GM23338 (cell line): ENCODE results near the gene HS6ST1. TPM values are rescaled to one million over a fixed set of nuclear protein-coding genes. Genes with fewer than 3 reads are reported as not detected.

Source experiments
- ATAC-seq: fragments of 200-7000 bp; cut with Tn5 transposase; 3 replicates; pipeline ENCODE4 v1.9.1; 2020
- DNase-seq: peaks from one replicate; pipeline ENCODE4 v3.0.0-alpha.2; 2015; ENCODE audit warnings: low spot score
- H2AFZ ChIP-seq: fragments of 200-600 bp; sonication (generic); 2 replicates; pipeline ENCODE4 v1.8.0; 2016; ENCODE audit warnings: antibody characterized with exemption, mild to moderate bottlenecking, moderate library complexity
- H3F3A ChIP-seq: fragments of 200-600 bp; sonication (generic); replicated peaks from 2 replicates; pipeline ENCODE4 v1.8.0; 2017; ENCODE audit warnings: antibody characterized with exemption, mixed run types, low read depth
- H3K27ac ChIP-seq: fragments of 200-600 bp; sonication (generic); 2 replicates; pipeline ENCODE4 v1.6.1; 2016; ENCODE audit warnings: low read depth
- H3K27me3 ChIP-seq: fragments of 200-600 bp; sonication (generic); 2 replicates; pipeline ENCODE4 v1.8.0; 2016; ENCODE audit warnings: mild to moderate bottlenecking, mixed run types, moderate library complexity; ENCODE audit not compliant: insufficient read depth
- H3K36me3 ChIP-seq: fragments of 200-600 bp; sonication (generic); 2 replicates; pipeline ENCODE4 v1.8.0; 2016; ENCODE audit warnings: mild to moderate bottlenecking; ENCODE audit not compliant: insufficient read depth
- H3K4me1 ChIP-seq: fragments of 200-600 bp; sonication (generic); 2 replicates; pipeline ENCODE4 v1.8.0; 2016; ENCODE audit warnings: mild to moderate bottlenecking, moderate library complexity; ENCODE audit not compliant: insufficient read depth
- H3K4me2 ChIP-seq: fragments of 200-600 bp; sonication (generic); 2 replicates; pipeline ENCODE4 v1.7.1; 2017; ENCODE audit warnings: mixed run types
- H3K4me3 ChIP-seq: fragments of 200-600 bp; sonication (generic); 2 replicates; pipeline ENCODE4 v1.6.1; 2016; ENCODE audit warnings: mixed run types
- H3K79me2 ChIP-seq: fragments of 200-600 bp; sonication (generic); replicated peaks from 2 replicates; pipeline ENCODE4 v1.8.0; 2017; ENCODE audit warnings: mild to moderate bottlenecking; ENCODE audit not compliant: insufficient read depth
- H3K9me2 ChIP-seq: fragments of 200-600 bp; sonication (generic); 2 replicates; pipeline ENCODE4 v1.8.0; 2017; ENCODE audit not compliant: insufficient read depth
- H4K20me1 ChIP-seq: fragments of 200-600 bp; sonication (generic); replicated peaks from 2 replicates; pipeline ENCODE4 v1.8.0; 2017; ENCODE audit warnings: mild to moderate bottlenecking; ENCODE audit not compliant: insufficient read depth
- H3K27ac Mint-ChIP-seq: 2 replicates; pipeline ENCODE4 v1.8.0; 2020; ENCODE audit warnings: inconsistent platforms, mild to moderate bottlenecking, moderate library complexity, mixed read lengths
- H3K27me3 Mint-ChIP-seq: 3 replicates; pipeline ENCODE4 v1.8.0; 2022; ENCODE audit warnings: low read depth, mild to moderate bottlenecking, moderate library complexity, mixed read lengths, inconsistent platforms; ENCODE audit not compliant: insufficient read depth, poor library complexity
- H3K36me3 Mint-ChIP-seq: 3 replicates; pipeline ENCODE4 v1.8.0; 2021; ENCODE audit warnings: low read depth, mild to moderate bottlenecking, inconsistent platforms, moderate library complexity, mixed read lengths
- H3K4me1 Mint-ChIP-seq: 3 replicates; pipeline ENCODE4 v1.8.0; 2020; ENCODE audit warnings: mild to moderate bottlenecking, inconsistent platforms, mixed read lengths
- H3K4me3 Mint-ChIP-seq: 3 replicates; pipeline ENCODE4 v1.8.0; 2021; ENCODE audit warnings: moderate library complexity, mild to moderate bottlenecking, inconsistent platforms, mixed read lengths
- H3K9me3 Mint-ChIP-seq: 3 replicates; pipeline ENCODE4 v1.8.0; 2020; ENCODE audit warnings: moderate library complexity, mild to moderate bottlenecking, inconsistent platforms, mixed read lengths
- CREB1 ChIP-seq: fragments of 250-450 bp; sonication (Bioruptor Pico); IDR thresholded peaks from 2 replicates; pipeline ENCODE4 v1.5.0; 2020; ENCODE audit warnings: low read depth, mild to moderate bottlenecking, moderate library complexity
- CTCF ChIP-seq, 2 experiments: fragments of 200-600 bp in 1 of 2; sonication (generic) in 1 of 2; conservative IDR thresholded peaks; 2 replicates each; pipeline versions ENCODE4 v1.5.1 to v1.6.1; 2016 to 2017; ENCODE audit warnings: antibody characterized with exemption in 2 of 2, low read depth in 2 of 2, mild to moderate bottlenecking in 2 of 2, moderate library complexity in 1 of 2
- EZH2 ChIP-seq: fragments of 200-600 bp; sonication (generic); IDR thresholded peaks from one replicate; pipeline ENCODE4 v1.8.0; 2017; ENCODE audit warnings: antibody characterized with exemption, mild to moderate bottlenecking, low read depth; ENCODE audit not compliant: unreplicated experiment
- EZH2phosphoT487 ChIP-seq: fragments of 200-600 bp; sonication (generic); IDR thresholded peaks from one replicate; pipeline ENCODE4 v1.8.1; 2018; ENCODE audit warnings: antibody characterized with exemption; ENCODE audit not compliant: unreplicated experiment
- JUNB ChIP-seq: IDR thresholded peaks from one replicate; pipeline ENCODE4 v1.6.1; 2016; ENCODE audit warnings: antibody characterized with exemption; ENCODE audit not compliant: unreplicated experiment
- NANOG ChIP-seq: IDR thresholded peaks from 2 replicates; pipeline ENCODE4 v1.6.1; 2016; ENCODE audit warnings: antibody characterized with exemption, borderline replicate concordance
- POLR2AphosphoS5 ChIP-seq: IDR thresholded peaks from 2 replicates; pipeline ENCODE4 v1.6.1; 2016; ENCODE audit warnings: antibody characterized with exemption, low read depth
- REST ChIP-seq: IDR thresholded peaks from one replicate; pipeline ENCODE4 v1.6.1; 2018; ENCODE audit warnings: antibody characterized with exemption; ENCODE audit not compliant: unreplicated experiment
- STAT1 ChIP-seq: IDR thresholded peaks from one replicate; pipeline ENCODE4 v1.6.1; 2016; ENCODE audit warnings: antibody characterized with exemption; ENCODE audit not compliant: unreplicated experiment
- ZNF114 ChIP-seq: fragments of 250-450 bp; sonication (Bioruptor Pico); IDR thresholded peaks from 2 replicates; pipeline ENCODE4 v1.5.0; 2020; ENCODE audit warnings: mild to moderate bottlenecking, moderate library complexity
- ZNF331 ChIP-seq: fragments of 250-450 bp; sonication (Bioruptor Pico); IDR thresholded peaks from 2 replicates; pipeline ENCODE4 v1.5.0; 2020; ENCODE audit warnings: low read depth, mild to moderate bottlenecking, moderate library complexity
- polyA plus RNA-seq: library from polyadenylated mRNA; unstranded; fragments of >200 nt; fragmentation: Nextera tagmentation; extraction: Ambion mirVana; gene quantifications from 2 replicates; pipeline ENCODE4 v1.2.1, GENCODE V29; 2016
- total RNA-seq: library from RNA; depleted of rRNA; stranded (reverse); fragments of >200 nt; shearing (Covaris generic); gene quantifications from 2 replicates; pipeline ENCODE4 v1.2.3, GENCODE V29; 2014
- TF ChIP-seq, protein P1 (sequence below): IDR thresholded peaks from 2 replicates; pipeline ENCODE4 v1.6.1; 2016; ENCODE audit warnings: antibody characterized with exemption
- TF ChIP-seq, protein P2 (sequence below): fragments of 250-450 bp; sonication (Bioruptor Pico); IDR thresholded peaks from 2 replicates; pipeline ENCODE4 v1.5.0; 2020; ENCODE audit warnings: mild to moderate bottlenecking, moderate library complexity

HS6ST1 gene
- total and polyA plus RNA-seq, 2 experiments from 2014 or later, result 21.1 to 106 TPM

DNA sequence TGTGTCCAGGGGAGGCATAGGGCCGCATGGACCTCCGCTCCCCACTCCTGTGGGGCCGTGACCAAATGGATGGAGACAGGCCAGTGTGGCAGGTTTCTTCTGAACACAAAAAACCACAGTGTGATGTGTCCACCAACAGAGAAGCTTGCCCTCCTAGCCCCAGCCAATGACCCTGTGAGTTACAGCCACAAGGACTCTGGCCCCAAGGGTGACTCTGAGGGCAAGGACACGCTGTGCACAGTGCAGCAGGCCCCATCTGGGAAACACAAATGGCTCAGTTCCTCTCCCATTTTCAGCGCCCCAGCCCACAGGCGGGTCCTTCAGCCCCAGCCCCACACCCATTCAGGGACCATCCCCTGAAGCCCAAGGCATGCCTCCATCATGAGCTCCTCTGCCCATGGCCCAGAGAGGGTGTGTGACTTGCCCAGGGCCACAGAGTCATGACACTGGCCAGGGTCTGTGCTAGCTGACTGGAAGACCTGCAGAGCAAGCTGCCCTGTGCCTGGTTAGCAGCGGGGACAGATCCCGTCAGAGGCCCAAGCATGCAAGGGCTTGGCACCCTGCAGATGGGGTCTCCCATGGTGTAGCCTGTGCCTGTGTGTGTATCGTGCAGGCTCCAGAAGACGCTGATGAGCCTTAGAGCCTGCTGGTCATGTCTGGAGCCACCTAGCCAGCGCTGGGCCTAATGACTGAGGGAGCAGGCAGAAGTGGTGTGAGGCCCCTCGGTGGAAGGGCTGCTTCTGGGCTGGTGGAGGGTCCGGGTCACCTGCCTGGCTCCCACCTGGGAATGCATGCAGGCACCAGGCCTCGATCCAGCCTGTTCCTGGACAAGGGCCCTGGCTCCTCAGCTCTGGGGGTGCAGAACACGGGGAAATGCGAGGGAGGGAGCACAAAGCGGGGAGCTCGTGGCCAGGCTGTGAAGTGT is 47.7 kb downstream of the HS6ST1 start:
- Mint-ChIP-seq H3K4me3 (no peak overlapping the region), H3K4me1 (no peaks in the 10 kb centered on the region; the same call in 2 of the 3 replicates), H3K9me3 (no peaks in the 10 kb centered on the region), H3K27me3 (peaks cover 10% of the 10 kb centered on the region), H3K36me3 (peaks cover 25% of the 10 kb centered on the region), H3K27ac (no peak overlapping the region)
- Histone ChIP-seq H3K4me3 (no peak overlapping the region), H3K27ac (no peak overlapping the region), H3F3A (no peaks in the 10 kb centered on the region), H2AFZ (no peak overlapping the region), H3K27me3 (no peaks in the 10 kb centered on the region), H3K79me2 (peaks cover 31% of the 10 kb centered on the region), H3K9me2 (no peaks in the 10 kb centered on the region), H3K4me2 (no peak overlapping the region), H3K36me3 (no peaks in the 10 kb centered on the region), H4K20me1 (peaks cover 17% of the 10 kb centered on the region), H3K4me1 (no peaks in the 10 kb centered on the region)
- ATAC-seq, result no peak
- TF ChIP-seq POLR2AphosphoS5, result no peak
- TF ChIP-seq JUNB, result no peak
- TF ChIP-seq ZNF331 (CRISPR knock-in tag), result no peak
- TF ChIP-seq EZH2, result no peak
- no peak for TF ChIP-seq CTCF (conservative IDR thresholded peaks at IDR 0.05; ENCODE audit: low read depth in 2 of 2)
- TF ChIP-seq, protein P1, sequence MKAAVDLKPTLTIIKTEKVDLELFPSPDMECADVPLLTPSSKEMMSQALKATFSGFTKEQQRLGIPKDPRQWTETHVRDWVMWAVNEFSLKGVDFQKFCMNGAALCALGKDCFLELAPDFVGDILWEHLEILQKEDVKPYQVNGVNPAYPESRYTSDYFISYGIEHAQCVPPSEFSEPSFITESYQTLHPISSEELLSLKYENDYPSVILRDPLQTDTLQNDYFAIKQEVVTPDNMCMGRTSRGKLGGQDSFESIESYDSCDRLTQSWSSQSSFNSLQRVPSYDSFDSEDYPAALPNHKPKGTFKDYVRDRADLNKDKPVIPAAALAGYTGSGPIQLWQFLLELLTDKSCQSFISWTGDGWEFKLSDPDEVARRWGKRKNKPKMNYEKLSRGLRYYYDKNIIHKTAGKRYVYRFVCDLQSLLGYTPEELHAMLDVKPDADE, result no peak
- no peak for TF ChIP-seq EZH2phosphoT487
- no peak for TF ChIP-seq NANOG
- no peak for TF ChIP-seq ZNF114
- no peak for TF ChIP-seq STAT1
- no peak for TF ChIP-seq REST
- TF ChIP-seq, protein P2, sequence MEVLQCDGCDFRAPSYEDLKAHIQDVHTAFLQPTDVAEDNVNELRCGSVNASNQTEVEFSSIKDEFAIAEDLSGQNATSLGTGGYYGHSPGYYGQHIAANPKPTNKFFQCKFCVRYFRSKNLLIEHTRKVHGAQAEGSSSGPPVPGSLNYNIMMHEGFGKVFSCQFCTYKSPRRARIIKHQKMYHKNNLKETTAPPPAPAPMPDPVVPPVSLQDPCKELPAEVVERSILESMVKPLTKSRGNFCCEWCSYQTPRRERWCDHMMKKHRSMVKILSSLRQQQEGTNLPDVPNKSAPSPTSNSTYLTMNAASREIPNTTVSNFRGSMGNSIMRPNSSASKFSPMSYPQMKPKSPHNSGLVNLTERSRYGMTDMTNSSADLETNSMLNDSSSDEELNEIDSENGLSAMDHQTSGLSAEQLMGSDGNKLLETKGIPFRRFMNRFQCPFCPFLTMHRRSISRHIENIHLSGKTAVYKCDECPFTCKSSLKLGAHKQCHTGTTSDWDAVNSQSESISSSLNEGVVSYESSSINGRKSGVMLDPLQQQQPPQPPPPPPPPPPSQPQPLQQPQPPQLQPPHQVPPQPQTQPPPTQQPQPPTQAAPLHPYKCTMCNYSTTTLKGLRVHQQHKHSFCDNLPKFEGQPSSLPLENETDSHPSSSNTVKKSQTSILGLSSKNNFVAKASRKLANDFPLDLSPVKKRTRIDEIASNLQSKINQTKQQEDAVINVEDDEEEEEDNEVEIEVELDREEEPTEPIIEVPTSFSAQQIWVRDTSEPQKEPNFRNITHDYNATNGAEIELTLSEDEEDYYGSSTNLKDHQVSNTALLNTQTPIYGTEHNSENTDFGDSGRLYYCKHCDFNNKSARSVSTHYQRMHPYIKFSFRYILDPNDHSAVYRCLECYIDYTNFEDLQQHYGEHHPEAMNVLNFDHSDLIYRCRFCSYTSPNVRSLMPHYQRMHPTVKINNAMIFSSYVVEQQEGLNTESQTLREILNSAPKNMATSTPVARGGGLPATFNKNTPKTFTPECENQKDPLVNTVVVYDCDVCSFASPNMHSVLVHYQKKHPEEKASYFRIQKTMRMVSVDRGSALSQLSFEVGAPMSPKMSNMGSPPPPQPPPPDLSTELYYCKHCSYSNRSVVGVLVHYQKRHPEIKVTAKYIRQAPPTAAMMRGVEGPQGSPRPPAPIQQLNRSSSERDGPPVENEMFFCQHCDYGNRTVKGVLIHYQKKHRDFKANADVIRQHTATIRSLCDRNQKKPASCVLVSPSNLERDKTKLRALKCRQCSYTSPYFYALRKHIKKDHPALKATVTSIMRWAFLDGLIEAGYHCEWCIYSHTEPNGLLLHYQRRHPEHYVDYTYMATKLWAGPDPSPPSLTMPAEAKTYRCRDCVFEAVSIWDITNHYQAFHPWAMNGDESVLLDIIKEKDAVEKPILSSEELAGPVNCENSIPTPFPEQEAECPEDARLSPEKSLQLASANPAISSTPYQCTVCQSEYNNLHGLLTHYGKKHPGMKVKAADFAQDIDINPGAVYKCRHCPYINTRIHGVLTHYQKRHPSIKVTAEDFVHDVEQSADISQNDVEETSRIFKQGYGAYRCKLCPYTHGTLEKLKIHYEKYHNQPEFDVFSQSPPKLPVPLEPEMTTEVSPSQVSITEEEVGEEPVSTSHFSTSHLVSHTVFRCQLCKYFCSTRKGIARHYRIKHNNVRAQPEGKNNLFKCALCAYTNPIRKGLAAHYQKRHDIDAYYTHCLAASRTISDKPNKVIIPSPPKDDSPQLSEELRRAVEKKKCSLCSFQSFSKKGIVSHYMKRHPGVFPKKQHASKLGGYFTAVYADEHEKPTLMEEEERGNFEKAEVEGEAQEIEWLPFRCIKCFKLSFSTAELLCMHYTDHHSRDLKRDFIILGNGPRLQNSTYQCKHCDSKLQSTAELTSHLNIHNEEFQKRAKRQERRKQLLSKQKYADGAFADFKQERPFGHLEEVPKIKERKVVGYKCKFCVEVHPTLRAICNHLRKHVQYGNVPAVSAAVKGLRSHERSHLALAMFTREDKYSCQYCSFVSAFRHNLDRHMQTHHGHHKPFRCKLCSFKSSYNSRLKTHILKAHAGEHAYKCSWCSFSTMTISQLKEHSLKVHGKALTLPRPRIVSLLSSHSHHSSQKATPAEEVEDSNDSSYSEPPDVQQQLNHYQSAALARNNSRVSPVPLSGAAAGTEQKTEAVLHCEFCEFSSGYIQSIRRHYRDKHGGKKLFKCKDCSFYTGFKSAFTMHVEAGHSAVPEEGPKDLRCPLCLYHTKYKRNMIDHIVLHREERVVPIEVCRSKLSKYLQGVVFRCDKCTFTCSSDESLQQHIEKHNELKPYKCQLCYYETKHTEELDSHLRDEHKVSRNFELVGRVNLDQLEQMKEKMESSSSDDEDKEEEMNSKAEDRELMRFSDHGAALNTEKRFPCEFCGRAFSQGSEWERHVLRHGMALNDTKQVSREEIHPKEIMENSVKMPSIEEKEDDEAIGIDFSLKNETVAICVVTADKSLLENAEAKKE (CRISPR knock-in tag), result no peak
- TF ChIP-seq CREB1 (CRISPR knock-in tag), result no peak
- no peak for DNase-seq
